ENCODE results near the gene SIPA1L3.

The SIPA1L3 gene

GRCh38 chr19:38089440-38089839 lies 182.4 kb downstream of the SIPA1L3 start:
- ATAC-seq = no peak
- TF ChIP-seq ZC3H10 (CRISPR knock-in tag; IDR thresholded peaks at IDR 0.05) (no peak), TOX (CRISPR knock-in tag; IDR thresholded peaks at IDR 0.05; ENCODE audit: borderline replicate concordance) (no peak), ESRRG (CRISPR knock-in tag; IDR thresholded peaks at IDR 0.05) (no peak), ZFP3 (CRISPR knock-in tag; IDR thresholded peaks at IDR 0.05) (no peak), ISL1 (CRISPR knock-in tag; IDR thresholded peaks at IDR 0.05) (no peak), PPARA (CRISPR knock-in tag; IDR thresholded peaks at IDR 0.05; ENCODE audit: borderline replicate concordance) (no peak), OSR1 (CRISPR knock-in tag; IDR thresholded peaks at IDR 0.05) (no peak), POU6F1 (CRISPR knock-in tag; IDR thresholded peaks at IDR 0.05; ENCODE audit: borderline replicate concordance, low read depth) (no peak), ZFP30 (CRISPR knock-in tag; IDR thresholded peaks at IDR 0.05) (no peak)
- TF ChIP-seq, protein P1, sequence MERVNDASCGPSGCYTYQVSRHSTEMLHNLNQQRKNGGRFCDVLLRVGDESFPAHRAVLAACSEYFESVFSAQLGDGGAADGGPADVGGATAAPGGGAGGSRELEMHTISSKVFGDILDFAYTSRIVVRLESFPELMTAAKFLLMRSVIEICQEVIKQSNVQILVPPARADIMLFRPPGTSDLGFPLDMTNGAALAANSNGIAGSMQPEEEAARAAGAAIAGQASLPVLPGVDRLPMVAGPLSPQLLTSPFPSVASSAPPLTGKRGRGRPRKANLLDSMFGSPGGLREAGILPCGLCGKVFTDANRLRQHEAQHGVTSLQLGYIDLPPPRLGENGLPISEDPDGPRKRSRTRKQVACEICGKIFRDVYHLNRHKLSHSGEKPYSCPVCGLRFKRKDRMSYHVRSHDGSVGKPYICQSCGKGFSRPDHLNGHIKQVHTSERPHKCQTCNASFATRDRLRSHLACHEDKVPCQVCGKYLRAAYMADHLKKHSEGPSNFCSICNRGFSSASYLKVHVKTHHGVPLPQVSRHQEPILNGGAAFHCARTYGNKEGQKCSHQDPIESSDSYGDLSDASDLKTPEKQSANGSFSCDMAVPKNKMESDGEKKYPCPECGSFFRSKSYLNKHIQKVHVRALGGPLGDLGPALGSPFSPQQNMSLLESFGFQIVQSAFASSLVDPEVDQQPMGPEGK (CRISPR knock-in tag; IDR thresholded peaks at IDR 0.05; ENCODE audit: borderline replicate concordance) = no peak
- TF ChIP-seq, protein P2, sequence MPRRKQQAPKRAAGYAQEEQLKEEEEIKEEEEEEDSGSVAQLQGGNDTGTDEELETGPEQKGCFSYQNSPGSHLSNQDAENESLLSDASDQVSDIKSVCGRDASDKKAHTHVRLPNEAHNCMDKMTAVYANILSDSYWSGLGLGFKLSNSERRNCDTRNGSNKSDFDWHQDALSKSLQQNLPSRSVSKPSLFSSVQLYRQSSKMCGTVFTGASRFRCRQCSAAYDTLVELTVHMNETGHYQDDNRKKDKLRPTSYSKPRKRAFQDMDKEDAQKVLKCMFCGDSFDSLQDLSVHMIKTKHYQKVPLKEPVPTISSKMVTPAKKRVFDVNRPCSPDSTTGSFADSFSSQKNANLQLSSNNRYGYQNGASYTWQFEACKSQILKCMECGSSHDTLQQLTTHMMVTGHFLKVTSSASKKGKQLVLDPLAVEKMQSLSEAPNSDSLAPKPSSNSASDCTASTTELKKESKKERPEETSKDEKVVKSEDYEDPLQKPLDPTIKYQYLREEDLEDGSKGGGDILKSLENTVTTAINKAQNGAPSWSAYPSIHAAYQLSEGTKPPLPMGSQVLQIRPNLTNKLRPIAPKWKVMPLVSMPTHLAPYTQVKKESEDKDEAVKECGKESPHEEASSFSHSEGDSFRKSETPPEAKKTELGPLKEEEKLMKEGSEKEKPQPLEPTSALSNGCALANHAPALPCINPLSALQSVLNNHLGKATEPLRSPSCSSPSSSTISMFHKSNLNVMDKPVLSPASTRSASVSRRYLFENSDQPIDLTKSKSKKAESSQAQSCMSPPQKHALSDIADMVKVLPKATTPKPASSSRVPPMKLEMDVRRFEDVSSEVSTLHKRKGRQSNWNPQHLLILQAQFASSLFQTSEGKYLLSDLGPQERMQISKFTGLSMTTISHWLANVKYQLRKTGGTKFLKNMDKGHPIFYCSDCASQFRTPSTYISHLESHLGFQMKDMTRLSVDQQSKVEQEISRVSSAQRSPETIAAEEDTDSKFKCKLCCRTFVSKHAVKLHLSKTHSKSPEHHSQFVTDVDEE (CRISPR knock-in tag; IDR thresholded peaks at IDR 0.05) = no peak

GRCh38 chr19:38093154-38093553 lies 186.1 kb downstream of the SIPA1L3 start:
- TF ChIP-seq ZFP3 (CRISPR knock-in tag; IDR thresholded peaks at IDR 0.05) (no peak), OSR1 (CRISPR knock-in tag; IDR thresholded peaks at IDR 0.05) (no peak), GLIS3 (CRISPR knock-in tag; IDR thresholded peaks at IDR 0.05) (no peak), POU6F1 (CRISPR knock-in tag; IDR thresholded peaks at IDR 0.05; ENCODE audit: borderline replicate concordance, low read depth) (no peak), ZNF70 (CRISPR knock-in tag; IDR thresholded peaks at IDR 0.05) (no peak), RARB (CRISPR knock-in tag; IDR thresholded peaks at IDR 0.05) (no peak), ZNF8 (CRISPR knock-in tag; IDR thresholded peaks at IDR 0.05) (no peak), ZC3H10 (CRISPR knock-in tag; IDR thresholded peaks at IDR 0.05) (no peak), BACH2 (CRISPR knock-in tag; IDR thresholded peaks at IDR 0.05; ENCODE audit: borderline replicate concordance) (no peak), CSDC2 (CRISPR knock-in tag; IDR thresholded peaks at IDR 0.05) (no peak), ISL1 (CRISPR knock-in tag; IDR thresholded peaks at IDR 0.05) (no peak), ARNTL (CRISPR knock-in tag; IDR thresholded peaks at IDR 0.05; ENCODE audit: borderline replicate concordance, low read depth) (no peak)
- TF ChIP-seq, protein P1 (CRISPR knock-in tag; IDR thresholded peaks at IDR 0.05; ENCODE audit: borderline replicate concordance) = no peak
- TF ChIP-seq, protein P3, sequence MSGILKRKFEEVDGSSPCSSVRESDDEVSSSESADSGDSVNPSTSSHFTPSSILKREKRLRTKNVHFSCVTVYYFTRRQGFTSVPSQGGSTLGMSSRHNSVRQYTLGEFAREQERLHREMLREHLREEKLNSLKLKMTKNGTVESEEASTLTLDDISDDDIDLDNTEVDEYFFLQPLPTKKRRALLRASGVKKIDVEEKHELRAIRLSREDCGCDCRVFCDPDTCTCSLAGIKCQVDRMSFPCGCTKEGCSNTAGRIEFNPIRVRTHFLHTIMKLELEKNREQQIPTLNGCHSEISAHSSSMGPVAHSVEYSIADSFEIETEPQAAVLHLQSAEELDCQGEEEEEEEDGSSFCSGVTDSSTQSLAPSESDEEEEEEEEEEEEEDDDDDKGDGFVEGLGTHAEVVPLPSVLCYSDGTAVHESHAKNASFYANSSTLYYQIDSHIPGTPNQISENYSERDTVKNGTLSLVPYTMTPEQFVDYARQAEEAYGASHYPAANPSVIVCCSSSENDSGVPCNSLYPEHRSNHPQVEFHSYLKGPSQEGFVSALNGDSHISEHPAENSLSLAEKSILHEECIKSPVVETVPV (CRISPR knock-in tag; IDR thresholded peaks at IDR 0.05) = no peak
- ATAC-seq = no peak
